Gastrocnemius medialis (tissue), 4 donors: ENCODE measurements around the gene DOC2A. TPM values are rescaled to one million over a fixed set of nuclear protein-coding genes. Genes with fewer than 3 reads are reported as not detected.
A peak's percentile ranks its signal among the peaks of the same experiment; 100 is the strongest.

Experiments
- ATAC-seq, 2 donors: fragments of 150-250 bp; one replicate each; pipeline ENCODE4 v1.9.1; 2016
- DNase-seq, 2 donors: peaks; one replicate each; pipeline ENCODE4 v3.0.0-alpha.2; 2019
- H3K27ac ChIP-seq, 4 donors: fragments of 200-600 bp; sonication (generic); 1 replicate in 1 of 4; 2 replicates in 3 of 4; pipeline ENCODE4 v1.5.1; 2016 to 2018; ENCODE audit warnings: mild to moderate bottlenecking in 2 of 4, moderate library complexity in 1 of 4
- H3K27me3 ChIP-seq, 3 donors: fragments of 200-600 bp; sonication (generic) in 2 of 3; 1 replicate in 1 of 3; 2 replicates in 2 of 3; pipeline versions ENCODE4 v1.5.1 to v1.6.0; 2016 to 2019; ENCODE audit warnings: mild to moderate bottlenecking in 1 of 3, moderate library complexity in 1 of 3
- H3K36me3 ChIP-seq, 2 donors: fragments of 200-600 bp; sonication (generic) in 1 of 2; one replicate each; pipeline ENCODE4 v1.5.1; 2017 to 2018
- H3K4me1 ChIP-seq, 2 donors: fragments of 200-600 bp; sonication (generic) in 1 of 2; one replicate each; pipeline ENCODE4 v1.5.1; 2016 to 2017; ENCODE audit warnings: mild to moderate bottlenecking in 2 of 2
- H3K4me3 ChIP-seq, 4 donors: fragments of 200-600 bp; sonication (generic) in 3 of 4; 1 replicate in 1 of 4; 2 replicates in 3 of 4; pipeline ENCODE4 v1.5.1; 2016 to 2019; ENCODE audit warnings: mild to moderate bottlenecking in 2 of 4
- H3K9me3 ChIP-seq, 3 donors: fragments of 200-600 bp; sonication (generic) in 2 of 3; 1 replicate in 1 of 3; 2 replicates in 2 of 3; pipeline ENCODE4 v1.5.1; 2016 to 2019
- POLR2A ChIP-seq, 2 donors: fragments of 450-650 bp; IDR thresholded peaks; one replicate each; pipeline ENCODE4 v1.6.1; 2017; ENCODE audit warnings: antibody characterized with exemption in 2 of 2, mild to moderate bottlenecking in 2 of 2, moderate library complexity in 2 of 2
- in situ Hi-C, 4 donors: fragments of 200-750 bp; cut with MboI; loops; one replicate each; pipeline versions ENCODE4 v1.15.0 to v1.8.0; 2017; ENCODE audit warnings: low sequenced_read_pairs in 4 of 4
- intact Hi-C: fragments of 100-400 bp; cut with DNase I; formaldehyde crosslinking; loops from one replicate; pipeline ENCODE4 v1.15.1; 2023; ENCODE audit warnings: low total_unique reads
- total RNA-seq, 4 donors: library from RNA; depleted of rRNA; stranded (reverse); fragments of >200 nt; gene quantifications; one replicate each; pipeline versions ENCODE4 v1.1.0 to v1.2.3, GENCODE V29; 2016
- TF ChIP-seq, protein P1 (sequence below), 5 experiments: fragments of 450-650 bp in 3 of 5; fragments of 200-600 bp in 2 of 5; sonication (generic) in 2 of 5; IDR thresholded peaks in 4 of 5; conservative IDR thresholded peaks in 1 of 5; 1 replicate in 4 of 5; 2 replicates in 1 of 5; pipeline ENCODE4 v1.5.1; 2016 to 2019; ENCODE audit warnings: antibody characterized with exemption in 5 of 5, mild to moderate bottlenecking in 3 of 5, moderate library complexity in 3 of 5

DOC2A gene
- total RNA-seq, 4 donors from 2014 or later, result not detected

DNA sequence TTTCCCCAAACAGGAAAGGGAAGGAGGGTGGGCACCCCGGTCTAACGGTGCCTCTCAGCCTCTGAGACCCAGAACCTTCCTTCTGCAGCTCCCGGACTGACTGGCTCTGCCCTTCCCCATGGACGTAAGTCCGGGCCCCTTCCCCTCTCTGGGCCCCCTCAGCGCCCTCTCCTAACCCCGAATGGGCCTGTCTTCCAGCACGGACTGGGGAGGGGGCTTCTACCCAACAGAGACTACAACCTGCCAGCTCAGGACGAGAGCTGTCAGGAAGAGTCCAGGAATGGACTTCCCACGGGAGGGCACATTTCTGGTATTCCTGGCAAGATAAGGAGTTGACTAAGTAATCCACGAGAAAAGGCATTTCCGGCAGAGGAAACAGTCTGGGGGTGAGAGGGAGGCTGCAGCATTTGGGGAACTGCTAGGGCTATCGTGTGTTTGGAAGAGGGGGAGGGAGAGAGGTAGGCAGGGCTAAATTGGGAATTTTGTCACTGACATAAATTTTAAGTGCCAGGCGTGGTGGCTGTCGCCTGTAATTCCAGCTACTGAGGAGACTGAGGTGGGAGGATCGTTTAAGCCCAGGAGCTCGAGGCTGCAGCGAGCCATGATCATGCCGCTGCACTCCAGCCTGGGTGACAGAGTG lies 42.7 kb upstream of the DOC2A start:
- peak overlapping the region; percentile 57 to 82 (median 78) for H3K4me3 ChIP-seq
- TF ChIP-seq POLR2A (IDR thresholded peaks at IDR 0.05), result no peak
- TF ChIP-seq, protein P1, sequence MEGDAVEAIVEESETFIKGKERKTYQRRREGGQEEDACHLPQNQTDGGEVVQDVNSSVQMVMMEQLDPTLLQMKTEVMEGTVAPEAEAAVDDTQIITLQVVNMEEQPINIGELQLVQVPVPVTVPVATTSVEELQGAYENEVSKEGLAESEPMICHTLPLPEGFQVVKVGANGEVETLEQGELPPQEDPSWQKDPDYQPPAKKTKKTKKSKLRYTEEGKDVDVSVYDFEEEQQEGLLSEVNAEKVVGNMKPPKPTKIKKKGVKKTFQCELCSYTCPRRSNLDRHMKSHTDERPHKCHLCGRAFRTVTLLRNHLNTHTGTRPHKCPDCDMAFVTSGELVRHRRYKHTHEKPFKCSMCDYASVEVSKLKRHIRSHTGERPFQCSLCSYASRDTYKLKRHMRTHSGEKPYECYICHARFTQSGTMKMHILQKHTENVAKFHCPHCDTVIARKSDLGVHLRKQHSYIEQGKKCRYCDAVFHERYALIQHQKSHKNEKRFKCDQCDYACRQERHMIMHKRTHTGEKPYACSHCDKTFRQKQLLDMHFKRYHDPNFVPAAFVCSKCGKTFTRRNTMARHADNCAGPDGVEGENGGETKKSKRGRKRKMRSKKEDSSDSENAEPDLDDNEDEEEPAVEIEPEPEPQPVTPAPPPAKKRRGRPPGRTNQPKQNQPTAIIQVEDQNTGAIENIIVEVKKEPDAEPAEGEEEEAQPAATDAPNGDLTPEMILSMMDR (IDR thresholded peaks at IDR 0.05 in 4 of 5, conservative IDR thresholded peaks at IDR 0.05 in 1 of 5), result no peak
- H3K36me3 ChIP-seq, result no peaks in the 10 kb centered on the region
- peaks cover 7% of the 10 kb centered on the region in 2 donors for H3K4me1 ChIP-seq
- H3K9me3 ChIP-seq, result no peaks in the 10 kb centered on the region
- ATAC-seq (peak; percentile 6 to 12), DNase-seq (no peak)
- in situ Hi-C loops, result loop anchor here in 2 of 4 donors (5.0 to 25.0 kb wide), 3 partner anchors 64 to 359 kb away; partner anchors contain the start of genes CD2BP2 (in 1 of the 2), MYL11 (in 1 of the 2), TBC1D10B (in 1 of the 2) and ZNF771 (in 1 of the 2)
- H3K27me3 ChIP-seq, result no peaks in the 10 kb centered on the region
- peak overlapping the region in 2 of 4 donors; percentile 16 to 17 for H3K27ac ChIP-seq
- intact Hi-C loops, result no loop called here

DNA sequence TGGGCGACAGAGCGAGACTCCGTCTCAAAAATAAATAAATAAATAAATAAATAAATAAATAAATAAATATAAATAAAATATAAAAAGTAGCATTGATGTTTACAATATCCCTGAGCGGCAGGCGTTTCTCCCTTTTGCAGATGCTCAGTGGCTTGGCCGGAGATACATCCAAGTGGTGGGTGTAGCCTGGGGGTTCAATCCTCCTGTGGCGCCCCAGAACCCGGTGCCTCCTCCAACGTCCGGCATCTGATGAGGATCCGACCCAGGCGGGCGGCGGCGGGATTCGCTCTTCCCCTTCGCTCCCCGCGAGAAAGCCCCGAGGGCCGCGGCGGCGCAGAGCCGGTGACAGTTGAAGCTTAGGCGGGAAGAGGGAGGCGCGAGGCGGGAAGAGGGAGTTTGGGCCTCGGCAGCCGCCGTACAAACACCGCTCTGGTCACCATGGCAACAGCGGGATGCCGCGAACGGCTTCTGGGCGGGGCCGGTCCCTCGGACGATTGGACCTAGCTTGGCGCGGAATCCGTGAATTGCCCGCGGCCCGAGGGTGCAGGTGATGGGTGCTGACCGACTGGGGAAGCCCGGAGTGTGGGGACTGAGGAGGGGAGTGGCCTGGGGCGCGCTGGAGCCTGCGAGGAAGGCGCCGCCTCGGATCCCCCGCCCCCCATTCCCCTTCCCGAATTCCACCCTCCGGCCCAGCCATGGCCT lies 42.0 kb upstream of the DOC2A start:
- in situ Hi-C loops, result loop anchor here in 2 of 4 donors (5.0 to 25.0 kb wide), 3 partner anchors 64 to 359 kb away; partner anchors contain the start of genes CD2BP2 (in 1 of the 2), MYL11 (in 1 of the 2), TBC1D10B (in 1 of the 2) and ZNF771 (in 1 of the 2)
- peak; percentile 80 to 82 for ATAC-seq
- H3K27ac ChIP-seq, result peak overlapping the region in 2 of 4 donors; percentile 16 to 17

DNA sequence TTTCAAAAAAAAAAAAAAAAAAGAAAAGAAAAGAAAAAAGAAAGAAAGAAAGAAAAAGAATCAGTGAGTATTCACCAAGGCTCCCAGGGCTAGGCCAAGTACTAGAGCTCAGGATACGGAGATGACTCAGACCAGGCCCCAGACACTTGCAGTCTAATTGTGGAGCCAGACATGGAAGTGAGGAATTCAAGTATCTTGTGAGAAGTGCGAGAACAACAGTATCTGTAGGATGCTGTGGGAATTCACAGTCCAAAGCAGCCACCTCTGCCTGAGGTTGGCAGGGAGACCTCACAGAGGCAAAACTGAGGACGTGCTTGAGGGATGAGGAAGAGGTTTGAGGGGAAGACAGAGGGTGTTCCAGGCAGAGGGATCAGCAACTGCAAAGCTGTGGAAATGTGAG lies 40.7 kb upstream of the DOC2A start:
- in situ Hi-C loops (loop anchor here in 2 of 4 donors (5.0 to 25.0 kb wide), 3 partner anchors 66 to 361 kb away; partner anchors contain the start of genes CD2BP2 (in 1 of the 2), MYL11 (in 1 of the 2), TBC1D10B (in 1 of the 2) and ZNF771 (in 1 of the 2)), intact Hi-C loops (no loop called here)
- Histone ChIP-seq H3K4me1 (peaks cover 7% of the 10 kb centered on the region in 2 donors), H3K9me3 (no peaks in the 10 kb centered on the region), H3K36me3 (no peaks in the 10 kb centered on the region), H3K4me3 (no peak overlapping the region), H3K27ac (no peak overlapping the region), H3K27me3 (no peaks in the 10 kb centered on the region)
- no peak for DNase-seq
- TF ChIP-seq, protein P1 (IDR thresholded peaks at IDR 0.05 in 4 of 5, conservative IDR thresholded peaks at IDR 0.05 in 1 of 5), result no peak
- no peak for TF ChIP-seq POLR2A (IDR thresholded peaks at IDR 0.05)
- ATAC-seq, result no peak

More for the DNA sequence above, 42.0 kb upstream of the DOC2A start:
- TF ChIP-seq, protein P1 (IDR thresholded peaks at IDR 0.05 in 4 of 5, conservative IDR thresholded peaks at IDR 0.05 in 1 of 5), result no peak
- TF ChIP-seq POLR2A (IDR thresholded peaks at IDR 0.05), result no peak
- H3K36me3 ChIP-seq, result no peaks in the 10 kb centered on the region
- H3K4me1 ChIP-seq, result peaks cover 7% of the 10 kb centered on the region in 2 donors
- no peaks in the 10 kb centered on the region for H3K27me3 ChIP-seq
- peak; percentile 78 to 84 for DNase-seq
- intact Hi-C loops, result no loop called here
- no peaks in the 10 kb centered on the region for H3K9me3 ChIP-seq
- H3K4me3 ChIP-seq, result peak overlapping the region; percentile 57 to 82 (median 78)

DNA sequence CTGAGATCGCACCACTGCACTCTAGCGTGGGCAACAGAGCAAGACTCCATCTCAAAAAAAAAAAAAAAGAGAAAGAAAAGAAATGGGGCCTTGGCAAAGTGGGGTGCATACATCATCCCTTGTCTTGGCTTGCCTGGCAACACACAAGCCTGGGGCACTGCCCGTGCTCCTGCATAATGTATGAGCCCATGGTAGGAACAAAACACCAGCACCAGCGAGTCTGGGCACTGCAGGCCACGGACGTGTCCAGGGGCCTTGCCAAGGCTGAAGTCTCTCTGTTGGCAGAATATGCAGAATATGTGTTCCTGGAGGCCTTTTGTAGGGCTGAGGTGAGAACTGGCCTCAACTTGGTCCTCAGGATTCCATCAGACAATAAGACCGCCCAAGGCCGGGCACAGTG lies 39.0 kb upstream of the DOC2A start:
- TF ChIP-seq, protein P1 (IDR thresholded peaks at IDR 0.05 in 4 of 5, conservative IDR thresholded peaks at IDR 0.05 in 1 of 5), result no peak
- TF ChIP-seq POLR2A (IDR thresholded peaks at IDR 0.05), result no peak
- intact Hi-C loops, result no loop called here

More for the DNA sequence above, 39.0 kb upstream of the DOC2A start:
- Histone ChIP-seq H3K27me3 (no peaks in the 10 kb centered on the region), H3K36me3 (no peaks in the 10 kb centered on the region), H3K9me3 (no peaks in the 10 kb centered on the region), H3K27ac (no peak overlapping the region), H3K4me1 (peaks cover 7% of the 10 kb centered on the region in 2 donors), H3K4me3 (no peak overlapping the region)
- no peak for DNase-seq
- no peak for ATAC-seq
- in situ Hi-C loops, result loop anchor here in 3 of 4 donors (5.0 to 25.0 kb wide), 5 partner anchors 67 to 363 kb away; partner anchors contain the start of genes CD2BP2 (in 1 of the 3), CORO1A (in 1 of the 3), MYL11 (in 1 of the 3) and QPRT (in 1 of the 3)
